H9 (cell line): ENCODE data around the gene METRN. TPM values are rescaled to one million over a fixed set of nuclear protein-coding genes. Genes with fewer than 3 reads are reported as not detected.

ENCODE experiments used
- DNase-seq: peaks from one replicate; pipeline ENCODE4 v3.0.0-alpha.2; 2017
- H2AFZ ChIP-seq: one replicate; pipeline ENCODE4 v1.6.1; 2013; ENCODE audit warnings: mild to moderate bottlenecking, low read length, control low read depth, moderate library complexity
- H2AK5ac ChIP-seq: 2 replicates; pipeline ENCODE4 v1.6.1; 2013; ENCODE audit warnings: low read length, control low read depth, mixed read lengths; ENCODE audit not compliant: insufficient read length
- H2BK120ac ChIP-seq: one replicate; pipeline ENCODE4 v1.6.1; 2013; ENCODE audit warnings: low read depth, mild to moderate bottlenecking, low read length, control low read depth, inconsistent platforms; ENCODE audit not compliant: poor library complexity, severe bottlenecking
- H2BK12ac ChIP-seq: 2 replicates; pipeline ENCODE4 v1.6.1; 2013; ENCODE audit warnings: low read length, control low read depth, mixed read lengths, low read depth; ENCODE audit not compliant: insufficient read length
- H2BK15ac ChIP-seq: 2 replicates; pipeline ENCODE4 v1.6.1; 2013; ENCODE audit warnings: low read depth, low read length, control low read depth
- H2BK20ac ChIP-seq: one replicate; pipeline ENCODE4 v1.6.1; 2013; ENCODE audit warnings: low read depth, mild to moderate bottlenecking, low read length, control low read depth, inconsistent platforms; ENCODE audit not compliant: poor library complexity, severe bottlenecking
- H2BK5ac ChIP-seq: 2 replicates; pipeline ENCODE4 v1.6.1; 2013; ENCODE audit warnings: low read length, control low read depth, mixed read lengths; ENCODE audit not compliant: insufficient read length
- H3K14ac ChIP-seq: 2 replicates; pipeline ENCODE4 v1.6.1; 2013; ENCODE audit warnings: low read length, control low read depth; ENCODE audit not compliant: insufficient read depth
- H3K18ac ChIP-seq: 2 replicates; pipeline ENCODE4 v1.6.1; 2013; ENCODE audit warnings: low read depth, mild to moderate bottlenecking, mixed read lengths, low read length, control low read depth; ENCODE audit not compliant: insufficient read length
- H3K23ac ChIP-seq: 2 replicates; pipeline ENCODE4 v1.6.1; 2013; ENCODE audit warnings: low read length, control low read depth, mixed read lengths, low read depth; ENCODE audit not compliant: insufficient read length
- H3K23me2 ChIP-seq: 2 replicates; pipeline ENCODE4 v1.6.1; 2013; ENCODE audit warnings: low read depth, mild to moderate bottlenecking, mixed read lengths, low read length, control low read depth; ENCODE audit not compliant: insufficient read length, poor library complexity, severe bottlenecking
- H3K27ac ChIP-seq: 2 replicates; pipeline ENCODE4 v1.5.1; 2013; ENCODE audit warnings: low read length, control low read depth, mixed read lengths, low read depth; ENCODE audit not compliant: insufficient read length
- H3K27me3 ChIP-seq: 2 replicates; pipeline ENCODE4 v1.6.1; 2013; ENCODE audit warnings: low read length, control low read depth, inconsistent platforms; ENCODE audit not compliant: insufficient read depth
- H3K4ac ChIP-seq: 2 replicates; pipeline ENCODE4 v1.6.1; 2013; ENCODE audit warnings: low read depth, mild to moderate bottlenecking, control low read depth, inconsistent platforms, low read length, moderate library complexity
- H3K4me1 ChIP-seq: 2 replicates; pipeline ENCODE4 v1.6.1; 2013; ENCODE audit warnings: low read length, control low read depth, inconsistent platforms; ENCODE audit not compliant: insufficient read depth
- H3K4me2 ChIP-seq: 2 replicates; pipeline ENCODE4 v1.6.1; 2013; ENCODE audit warnings: low read length, control low read depth, mixed read lengths; ENCODE audit not compliant: insufficient read length, insufficient read depth
- H3K56ac ChIP-seq: 2 replicates; pipeline ENCODE4 v1.6.1; 2013; ENCODE audit warnings: low read depth, mild to moderate bottlenecking, mixed read lengths, low read length, control low read depth; ENCODE audit not compliant: insufficient read length
- H3K79me1 ChIP-seq: 2 replicates; pipeline ENCODE4 v1.6.1; 2013; ENCODE audit warnings: low read depth, mild to moderate bottlenecking, moderate library complexity, low read length, control low read depth, inconsistent platforms; ENCODE audit not compliant: insufficient read depth, poor library complexity, severe bottlenecking
- H3K79me2 ChIP-seq: 2 replicates; pipeline ENCODE4 v1.6.1; 2013; ENCODE audit warnings: low read length, control low read depth, inconsistent platforms; ENCODE audit not compliant: insufficient read depth
- H3K9ac ChIP-seq: 2 replicates; pipeline ENCODE4 v1.6.1; 2013; ENCODE audit warnings: low read length, control low read depth, mixed read lengths; ENCODE audit not compliant: insufficient read length; ENCODE audit errors: extremely low read depth
- H3K9me3 ChIP-seq: one replicate; pipeline ENCODE4 v1.6.1; 2013; ENCODE audit warnings: low read depth, low read length, inconsistent platforms; ENCODE audit not compliant: control insufficient read depth
- H3T11ph ChIP-seq: one replicate; pipeline ENCODE4 v1.6.1; 2013; ENCODE audit warnings: mild to moderate bottlenecking, low read length, control low read depth, inconsistent platforms
- H4K20me1 ChIP-seq: one replicate; pipeline ENCODE4 v1.6.1; 2013; ENCODE audit not compliant: control insufficient read depth, insufficient read length, insufficient read depth
- H4K5ac ChIP-seq: 2 replicates; pipeline ENCODE4 v1.6.1; 2013; ENCODE audit warnings: low read depth, mild to moderate bottlenecking, mixed read lengths, low read length, control low read depth; ENCODE audit not compliant: insufficient read length
- H4K8ac ChIP-seq: replicated peaks from 2 replicates; pipeline ENCODE4 v1.6.1; 2013; ENCODE audit warnings: low read length, control low read depth, mixed read lengths, low read depth; ENCODE audit not compliant: insufficient read length
- H4K91ac ChIP-seq: 2 replicates; pipeline ENCODE4 v1.6.1; 2013; ENCODE audit warnings: low read depth, mild to moderate bottlenecking, moderate library complexity, mixed read lengths, low read length, control low read depth; ENCODE audit not compliant: insufficient read length
- H3K27ac Mint-ChIP-seq, 3 experiments: 2 replicates in 2 of 3; 3 replicates in 1 of 3; pipeline ENCODE4 v1.8.0; 2020 to 2021; ENCODE audit warnings: mixed read lengths in 3 of 3, mild to moderate bottlenecking in 1 of 3, moderate library complexity in 1 of 3
- H3K27me3 Mint-ChIP-seq: 2 replicates; pipeline ENCODE4 v1.8.0; 2021; ENCODE audit warnings: low read depth, mild to moderate bottlenecking, moderate library complexity, mixed read lengths
- H3K36me3 Mint-ChIP-seq, 3 experiments: 2 replicates in 2 of 3; 3 replicates in 1 of 3; pipeline ENCODE4 v1.8.0; 2020 to 2021; ENCODE audit warnings: low read depth in 3 of 3, mixed read lengths in 3 of 3; ENCODE audit not compliant: insufficient read depth in 1 of 3
- H3K4me1 Mint-ChIP-seq, 2 experiments: 2 replicates each; pipeline ENCODE4 v1.8.0; 2020; ENCODE audit warnings: mixed read lengths in 2 of 2
- H3K4me3 Mint-ChIP-seq, 2 experiments: 2 replicates in 1 of 2; 3 replicates in 1 of 2; pipeline ENCODE4 v1.8.0; 2020 to 2021; ENCODE audit warnings: mild to moderate bottlenecking in 2 of 2, mixed read lengths in 2 of 2, moderate library complexity in 1 of 2
- H3K9me3 Mint-ChIP-seq, 2 experiments: 2 replicates in 1 of 2; 3 replicates in 1 of 2; pipeline ENCODE4 v1.8.0; 2020; ENCODE audit warnings: mild to moderate bottlenecking in 2 of 2, mixed read lengths in 2 of 2, moderate library complexity in 1 of 2
- CTCF ChIP-seq: fragments of 200-600 bp; sonication (generic); conservative IDR thresholded peaks from 3 replicates; pipeline ENCODE4 v1.8.0; 2021; ENCODE audit warnings: antibody characterized with exemption, mild to moderate bottlenecking
- WGBS: extraction: QIAGEN DNeasy Blood & Tissue Kit; methylation state at CpG from one replicate; pipeline ENCODE4 v1.1.7; 2013; ENCODE audit warnings: missing lambda C conversion rate, low lambda C conversion rate, mixed read lengths; ENCODE audit not compliant: insufficient read length; ENCODE audit errors: extremely low coverage; 5-methylcytosine and 5-hydroxymethylcytosine counted together
- total RNA-seq: library from RNA; stranded (reverse); gene quantifications from 2 replicates; pipeline ENCODE4 v1.2.1, GENCODE V29; 2021

METRN gene
- total RNA-seq, 1 experiment from 2014 or later, result 26.2 TPM

DNA sequence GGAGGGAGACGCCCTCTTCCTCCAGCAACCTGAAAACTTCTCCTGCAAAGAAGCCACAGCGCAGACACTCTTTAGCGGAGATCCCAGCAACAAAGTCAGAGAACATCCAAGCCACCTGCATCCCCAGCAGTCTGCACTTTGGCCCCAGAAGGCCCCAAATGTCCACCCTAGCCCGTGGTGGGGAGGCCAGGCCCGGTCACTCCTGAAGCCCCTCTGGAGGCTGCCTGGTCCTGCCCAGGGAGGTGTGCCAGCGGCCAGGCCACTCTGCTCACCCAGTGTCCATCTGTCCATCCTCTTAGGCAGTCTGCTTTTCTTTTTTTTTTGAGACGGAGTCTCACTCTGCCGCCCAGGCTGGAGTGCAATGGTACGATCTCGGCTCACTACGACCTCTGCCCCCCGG, 17.4 kb downstream of the METRN start:
- H3K9me3 Mint-ChIP-seq, result no peaks in the 10 kb centered on the region
- H4K20me1 ChIP-seq, result no peaks in the 10 kb centered on the region
- no peak overlapping the region for H3K14ac ChIP-seq
- H3K56ac ChIP-seq, result no peak overlapping the region
- no peaks in the 10 kb centered on the region for H3K79me1 ChIP-seq
- no peak overlapping the region for H2AK5ac ChIP-seq
- H2BK15ac ChIP-seq, result no peak overlapping the region
- TF ChIP-seq CTCF, result no peak
- H4K8ac ChIP-seq, result no peak overlapping the region
- H2BK120ac ChIP-seq, result no peak overlapping the region
- H3K4me2 ChIP-seq, result no peak overlapping the region
- peaks cover under 1% of the 10 kb centered on the region in 2 experiments; a peak in 2 of 4 replicates for H3K4me1 Mint-ChIP-seq
- H3K27me3 Mint-ChIP-seq, result no peaks in the 10 kb centered on the region
- no peak for DNase-seq
- peaks cover 3 to 30% (median 18%) of the 10 kb centered on the region in 3 experiments; a peak in 6 of 7 replicates for H3K36me3 Mint-ChIP-seq
- H3K23ac ChIP-seq, result no peak overlapping the region
- no peak overlapping the region for H3K18ac ChIP-seq
- H2AFZ ChIP-seq, result no peak overlapping the region
- H3T11ph ChIP-seq, result no peak overlapping the region
- H3K27ac ChIP-seq, result no peak overlapping the region
- H3K9ac ChIP-seq, result no peak overlapping the region
- H3K9me3 ChIP-seq, result no peaks in the 10 kb centered on the region
- H2BK5ac ChIP-seq, result no peak overlapping the region
- no peak overlapping the region for H4K91ac ChIP-seq
- H3K27ac Mint-ChIP-seq, result no peak overlapping the region
- no peak overlapping the region for H3K4ac ChIP-seq
- WGBS, result no CpG with 5 or more reads among the region's 12 CpGs
- H3K27me3 ChIP-seq, result no peaks in the 10 kb centered on the region
- no peaks in the 10 kb centered on the region for H3K79me2 ChIP-seq
- no peak overlapping the region for H2BK12ac ChIP-seq
- no peaks in the 10 kb centered on the region for H3K4me1 ChIP-seq
- no peak overlapping the region for H2BK20ac ChIP-seq
- H3K4me3 Mint-ChIP-seq, result no peak overlapping the region
- H4K5ac ChIP-seq, result no peak overlapping the region
- H3K23me2 ChIP-seq, result peaks cover 9% of the 10 kb centered on the region
